Measurements from ENCODE around the gene ARL13B.
"Not testable (repeated sequence)": the region's sequence is repeated elsewhere in the genome, so short reads cannot be mapped to it uniquely, and the experiment has no call there.

The ARL13B gene

GRCh38 chr3:94063496-94064119 lies 83.7 kb downstream of the ARL13B start:
- no peak for DNase-seq (ENCODE audit: low read depth)

GRCh38 chr3:94064243-94064860 lies 84.4 kb downstream of the ARL13B start:
- no peak for DNase-seq (ENCODE audit: low read depth)

DNA sequence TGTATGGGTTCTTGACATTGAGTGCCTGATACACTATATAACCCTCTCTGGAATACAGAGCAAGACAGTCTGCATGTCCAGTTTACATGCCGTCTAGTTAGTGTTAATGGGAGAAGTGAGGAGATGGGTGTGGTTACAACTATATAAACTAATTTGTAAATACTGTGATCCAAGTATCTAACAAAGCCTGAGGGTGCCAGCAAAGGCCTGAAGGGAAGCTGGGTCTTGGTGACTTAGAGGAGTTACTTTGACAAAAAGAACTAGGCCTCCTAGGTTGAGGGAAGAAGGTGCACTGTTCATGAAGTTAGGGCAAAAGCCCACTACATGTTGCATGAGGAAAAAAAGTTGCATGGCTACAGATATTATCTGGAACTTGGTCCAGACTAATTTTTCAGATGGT lies 85.2 kb downstream of the ARL13B start:
- DNase-seq (ENCODE audit: low read depth), result no peak

DNA sequence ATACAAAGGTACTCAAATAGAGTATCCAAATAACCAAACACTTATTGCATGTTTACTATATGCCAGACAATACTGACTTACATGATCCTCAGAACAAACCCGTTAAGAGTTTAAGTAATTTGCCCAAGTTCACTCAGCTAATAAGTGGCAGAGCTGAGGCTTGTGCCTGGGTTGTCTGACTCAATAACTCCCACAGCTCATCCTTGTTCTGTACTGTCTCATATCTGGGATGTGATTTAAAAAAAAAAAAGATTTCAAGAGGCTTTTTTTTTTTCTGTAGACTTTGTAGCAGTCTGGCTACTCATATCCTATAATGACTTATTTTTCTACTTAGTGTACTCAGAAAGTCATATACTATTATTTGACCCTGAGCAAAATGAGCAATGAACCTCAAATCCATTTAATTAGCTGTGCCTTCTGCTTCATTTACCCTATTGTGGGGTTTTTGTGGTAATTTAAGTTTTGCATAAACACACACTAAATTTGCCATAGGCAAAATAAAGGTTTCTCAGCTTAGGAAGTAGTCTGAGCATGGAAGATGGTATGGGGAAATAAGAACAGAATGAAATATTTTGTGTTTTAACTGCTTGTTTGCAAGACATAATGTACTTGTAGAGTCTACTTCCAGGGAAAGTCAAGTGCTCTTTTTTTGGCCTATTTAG lies 86.0 kb downstream of the ARL13B start:
- no peak for DNase-seq (ENCODE audit: low read depth)

GRCh38 chr3:94066506-94067500 lies 86.8 kb downstream of the ARL13B start:
- no peak for DNase-seq (ENCODE audit: low read depth)

DNA sequence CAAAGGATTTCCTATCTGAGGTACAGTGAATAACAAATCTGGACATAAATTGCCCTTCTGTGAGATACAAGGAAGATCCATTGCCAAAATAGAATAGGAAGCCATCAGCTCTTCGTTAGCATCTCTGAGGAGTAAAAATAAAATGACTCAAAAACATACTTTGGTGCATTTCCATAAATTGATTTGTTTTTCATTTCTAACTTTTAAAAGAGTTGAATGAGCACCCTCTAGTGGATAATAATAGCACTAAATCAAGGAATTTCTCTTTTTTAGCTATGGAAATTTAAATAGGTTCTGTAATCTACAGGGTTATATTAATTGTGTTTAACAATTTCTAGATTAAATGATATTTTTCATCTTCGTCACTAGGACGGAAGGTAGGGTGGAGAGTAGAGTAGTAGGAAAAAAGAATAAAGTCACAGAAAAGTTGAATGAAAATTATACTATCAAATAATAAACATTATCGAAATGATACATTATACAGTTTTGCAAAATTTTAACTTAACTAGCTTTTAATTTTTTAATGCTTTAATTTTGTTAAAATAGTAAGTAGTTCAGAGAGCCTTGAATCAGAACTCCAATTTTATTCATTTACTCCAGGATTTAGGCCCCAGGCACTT lies 89.3 kb downstream of the ARL13B start:
- no peak for DNase-seq (ENCODE audit: low read depth)

- DNase-seq (ENCODE audit: low read depth), result no peak
Observed at GRCh38 chr3:94070341-94070911, 90.5 kb downstream of the ARL13B start.

GRCh38 chr3:94071713-94072284 lies 91.8 kb downstream of the ARL13B start:
- no peak for DNase-seq (ENCODE audit: low read depth)

- no peak for DNase-seq (ENCODE audit: low read depth)
Observed at GRCh38 chr3:94076055-94076454, 96.1 kb downstream of the ARL13B start.

GRCh38 chr3:94080552-94080951 lies 100.6 kb downstream of the ARL13B start:
- not testable (repeated sequence) for DNase-seq (ENCODE audit: low read depth)

DNA sequence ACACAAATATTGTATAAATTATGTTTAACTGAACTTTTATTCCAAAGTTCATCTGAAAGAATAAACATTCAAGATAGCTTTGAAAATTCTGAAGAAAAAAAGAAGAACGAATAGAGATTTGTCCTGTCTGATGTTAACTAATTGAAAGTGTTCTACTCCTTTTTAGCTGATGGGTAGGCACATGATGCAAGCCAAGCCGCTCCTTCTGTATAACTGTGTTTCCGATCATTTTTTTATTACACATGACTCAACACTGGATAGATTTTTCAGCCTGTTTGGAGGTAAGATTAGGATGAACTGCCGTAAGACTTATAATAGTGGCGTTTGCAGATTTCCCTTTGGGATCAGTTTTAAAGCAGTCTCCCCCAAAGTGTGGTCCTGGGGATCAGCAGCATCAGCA lies 101.9 kb downstream of the ARL13B start:
- DNase-seq (ENCODE audit: low read depth), result no peak

DNA sequence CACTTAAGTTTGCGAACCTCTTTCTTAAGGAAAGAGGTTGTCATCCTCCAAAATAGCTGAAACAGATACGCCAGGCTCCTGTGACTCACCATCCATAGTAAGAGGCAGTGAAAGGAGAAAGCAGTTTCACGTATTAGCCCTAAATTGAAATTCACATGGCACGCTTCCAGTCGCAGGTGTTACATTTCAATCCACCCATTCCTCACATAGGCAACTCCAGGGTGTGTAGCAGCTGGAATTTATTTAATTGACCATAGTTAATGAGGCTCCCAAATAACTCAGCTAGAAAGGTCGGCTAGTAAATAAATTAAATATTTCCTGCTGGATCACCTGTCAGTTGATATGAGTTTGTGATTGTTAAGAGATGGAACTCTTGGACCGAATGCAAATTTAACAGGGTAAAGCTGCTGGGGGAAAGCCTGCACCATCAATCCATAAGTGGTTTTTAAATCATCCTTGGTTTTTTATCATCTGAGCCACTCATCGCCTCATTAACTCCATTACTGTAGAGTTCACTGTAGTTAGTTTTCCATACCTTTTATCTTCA lies 102.5 kb downstream of the ARL13B start:
- DNase-seq (ENCODE audit: low read depth), result no peak

GRCh38 chr3:94083261-94083660 lies 103.3 kb downstream of the ARL13B start:
- DNase-seq (ENCODE audit: low read depth), result no peak

- no peak for DNase-seq (ENCODE audit: low read depth)
Observed at GRCh38 chr3:94089126-94089525, 109.2 kb downstream of the ARL13B start.

DNA sequence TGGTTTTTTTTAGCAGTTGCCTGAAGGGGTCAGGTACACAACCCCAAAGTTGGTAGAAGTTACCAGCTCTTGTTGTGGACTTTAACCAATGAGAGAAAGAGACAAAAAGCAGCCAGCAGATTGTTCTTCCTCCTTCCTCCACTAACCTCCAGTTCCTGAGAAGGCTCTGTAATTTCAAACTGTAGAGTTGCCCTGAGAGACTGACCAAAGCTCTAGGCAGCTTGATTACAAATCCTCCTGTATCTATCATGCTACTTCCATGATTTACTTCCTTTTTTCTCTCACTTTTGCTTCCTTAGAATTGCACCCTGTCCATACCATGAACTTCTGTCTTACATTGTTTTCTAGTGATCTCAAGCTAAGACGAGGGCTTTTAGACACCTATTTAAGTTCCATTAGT lies 112.1 kb downstream of the ARL13B start:
- no peak for DNase-seq (ENCODE audit: low read depth)

GRCh38 chr3:94093151-94093550 lies 113.2 kb downstream of the ARL13B start:
- DNase-seq (ENCODE audit: low read depth), result no peak

GRCh38 chr3:94095111-94095510 lies 115.2 kb downstream of the ARL13B start:
- no peak for DNase-seq (ENCODE audit: low read depth)

DNA sequence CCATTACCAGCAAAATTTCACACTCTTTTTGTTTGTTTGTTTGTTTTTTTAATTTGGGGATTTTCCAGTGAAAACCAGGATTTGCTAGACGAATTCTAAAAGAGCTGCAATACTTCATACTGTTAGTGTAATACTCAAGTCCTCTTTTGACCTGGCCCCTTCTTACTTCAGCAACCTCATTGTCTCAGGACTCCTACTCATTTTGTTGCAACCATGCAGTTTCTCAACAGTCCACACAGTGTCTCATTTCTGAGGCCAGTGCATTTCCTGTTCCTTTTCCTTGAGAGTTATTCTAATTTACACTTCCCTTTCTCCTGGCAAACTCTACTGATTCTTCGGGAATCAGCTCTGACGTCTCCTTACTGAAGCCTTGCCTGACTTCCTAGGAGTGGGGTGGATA lies 118.5 kb downstream of the ARL13B start:
- DNase-seq (ENCODE audit: low read depth), result no peak

DNA sequence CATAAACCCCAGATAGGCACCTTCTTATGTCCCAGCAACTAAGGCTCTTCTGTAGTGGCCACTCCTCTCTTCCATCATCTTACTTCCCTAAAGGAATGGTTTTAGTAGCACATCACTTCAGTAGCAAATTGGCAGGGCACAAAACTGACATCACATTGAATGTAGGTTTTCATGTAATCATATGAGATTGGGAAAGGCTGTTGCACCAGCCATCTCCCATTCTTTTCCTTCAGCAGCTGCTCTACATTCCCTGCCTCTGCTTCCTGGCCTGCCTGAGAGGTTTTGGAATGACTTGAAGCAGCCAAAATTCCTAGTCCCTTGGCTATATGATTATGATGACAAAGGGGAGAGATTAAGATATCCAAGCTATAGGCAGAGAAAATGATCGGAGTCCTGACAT lies 119.4 kb downstream of the ARL13B start:
- DNase-seq (ENCODE audit: low read depth), result no peak

GRCh38 chr3:94101860-94102259 lies 121.9 kb downstream of the ARL13B start:
- DNase-seq (ENCODE audit: low read depth), result no peak
